ENCODE measurements around the gene RGS7. TPM values are rescaled to one million over a fixed set of nuclear protein-coding genes. Genes with fewer than 3 reads are reported as not detected.
"Not testable (repeated sequence)": the region's sequence is repeated elsewhere in the genome, so short reads cannot be mapped to it uniquely, and the experiment has no call there.

Gene RGS7
- total RNA-seq, 1 donor from 2014 or later, result 19.7 TPM

DNA sequence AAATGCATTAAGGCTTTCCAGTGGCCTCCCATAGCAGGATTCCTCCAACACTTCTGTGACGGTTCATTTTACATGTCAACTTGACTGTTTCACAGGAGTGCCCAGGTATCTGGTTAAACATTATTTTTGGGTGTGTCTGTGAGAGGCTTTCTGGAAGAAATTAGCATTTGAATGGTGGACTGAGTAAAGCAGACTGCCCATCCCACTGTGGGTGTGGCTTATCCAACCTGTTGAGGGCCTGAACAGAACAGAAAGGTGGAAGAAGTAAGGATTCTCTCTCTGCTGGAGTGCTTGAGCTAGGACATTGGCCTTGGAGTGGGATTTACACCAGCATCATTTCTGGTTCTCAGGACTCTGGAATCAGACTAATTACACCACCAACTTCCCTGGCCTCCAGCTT, 85.6 kb downstream of the RGS7 start:
- DNase-seq, result no peak

- DNase-seq, result no peak
Measured at GRCh38 chr1:241270016-241270415, 87.0 kb downstream of the RGS7 start.

DNA sequence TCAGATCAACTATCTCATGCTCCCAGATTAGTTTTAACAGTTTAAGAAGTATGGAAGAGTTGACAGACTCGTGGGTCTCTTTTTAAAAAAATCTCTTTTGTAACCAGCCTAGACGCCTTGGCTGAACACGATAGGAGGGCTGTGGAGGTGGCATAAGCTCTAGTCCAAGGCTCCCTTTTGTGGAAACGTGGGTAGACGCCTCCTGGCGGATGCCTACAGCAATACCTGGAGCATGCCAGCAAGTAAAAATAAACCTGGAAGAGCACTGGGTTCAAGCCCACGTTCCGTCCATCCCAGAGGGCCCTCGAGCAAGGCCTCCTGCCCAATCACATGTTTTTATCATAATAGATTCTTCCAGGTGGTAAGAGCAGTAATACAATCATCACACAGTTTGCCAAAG, 87.9 kb downstream of the RGS7 start:
- DNase-seq, result peak; percentile 12

DNA sequence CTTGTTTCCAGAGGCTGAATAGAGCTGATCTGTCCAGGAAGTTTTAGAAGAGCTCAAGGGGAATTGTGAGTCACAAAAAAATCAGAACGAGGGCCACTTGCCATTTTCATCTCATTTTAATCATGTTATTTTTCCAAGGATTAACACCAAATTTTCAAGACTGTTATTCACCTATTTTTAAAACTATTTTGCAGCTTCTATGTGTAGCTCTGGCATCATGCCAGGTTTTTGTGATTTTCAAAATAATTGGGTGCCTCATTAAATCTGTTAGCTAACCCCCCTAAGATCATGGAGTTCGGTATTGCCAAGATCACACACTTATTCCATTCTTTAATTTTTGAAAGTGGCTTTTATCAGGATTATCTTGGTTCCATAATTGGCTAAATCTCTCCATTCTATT, 90.9 kb downstream of the RGS7 start:
- no peak for DNase-seq

DNA sequence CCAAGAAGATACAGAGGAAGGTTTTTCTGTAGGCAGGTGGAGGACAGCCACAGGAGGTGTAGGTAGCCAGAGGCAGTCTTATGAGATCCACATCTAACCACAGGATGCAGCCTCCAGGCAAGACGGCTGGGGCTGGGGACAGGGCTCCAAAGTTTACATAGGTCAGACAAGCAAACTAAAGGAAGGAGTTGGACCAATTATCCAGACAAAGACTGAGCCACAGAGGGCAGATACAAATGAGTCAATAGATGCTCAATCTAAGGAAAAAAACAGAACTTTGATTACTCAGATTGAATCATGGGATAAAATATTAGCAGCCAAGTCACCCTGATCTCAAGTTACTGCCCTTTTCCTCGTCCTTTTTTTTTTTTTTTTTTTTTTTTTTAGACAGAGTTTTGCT, 91.6 kb downstream of the RGS7 start:
- DNase-seq, result no peak

- no peak for DNase-seq
Measured at GRCh38 chr1:241263346-241263745, 93.7 kb downstream of the RGS7 start.

- DNase-seq, result no peak
Measured at GRCh38 chr1:241253471-241253870, 103.5 kb downstream of the RGS7 start.

DNA sequence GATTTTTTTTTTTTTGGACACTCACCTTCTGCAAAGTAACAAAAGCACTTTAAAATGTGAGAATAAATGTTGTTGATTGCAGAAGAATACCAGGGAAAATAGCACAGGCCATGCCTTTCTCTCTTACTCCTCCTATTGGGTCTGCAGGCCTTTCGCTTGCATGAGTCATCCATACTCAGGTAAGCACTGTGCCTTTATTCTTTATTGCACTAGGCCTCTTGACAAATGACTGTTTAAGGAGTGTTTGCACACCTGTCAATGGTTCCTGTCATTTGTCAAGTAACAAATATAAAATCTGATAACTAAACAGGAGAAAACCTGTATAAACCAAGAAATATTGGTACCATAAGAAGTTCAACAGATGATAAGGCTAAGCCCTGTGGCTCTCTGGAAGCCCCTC, 106.5 kb downstream of the RGS7 start:
- no peak for DNase-seq

DNA sequence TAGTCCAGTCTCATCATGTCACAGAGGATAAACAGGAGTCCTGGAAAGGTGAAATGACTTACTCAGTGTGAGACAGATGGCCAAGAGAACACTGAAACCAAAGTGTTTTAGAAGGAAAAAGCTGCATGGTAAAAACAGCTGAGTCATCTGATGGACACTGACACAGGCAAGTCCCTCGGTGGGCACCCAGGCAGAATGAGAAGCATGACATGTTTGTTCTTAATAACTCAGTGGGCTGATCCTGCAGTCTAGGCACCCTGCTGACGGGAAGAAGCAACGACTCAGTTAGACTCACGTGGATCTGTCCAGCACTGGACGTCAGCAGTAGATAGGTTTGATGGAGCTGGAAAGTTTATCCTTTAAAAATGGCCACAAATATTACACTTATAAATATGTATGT, 116.9 kb downstream of the RGS7 start:
- DNase-seq, result no peak

GRCh38 chr1:241237873-241238272, 119.1 kb downstream of the RGS7 start:
- no peak for DNase-seq

GRCh38 chr1:241235256-241235897, 121.6 kb downstream of the RGS7 start:
- DNase-seq, result peak; percentile 41

DNA sequence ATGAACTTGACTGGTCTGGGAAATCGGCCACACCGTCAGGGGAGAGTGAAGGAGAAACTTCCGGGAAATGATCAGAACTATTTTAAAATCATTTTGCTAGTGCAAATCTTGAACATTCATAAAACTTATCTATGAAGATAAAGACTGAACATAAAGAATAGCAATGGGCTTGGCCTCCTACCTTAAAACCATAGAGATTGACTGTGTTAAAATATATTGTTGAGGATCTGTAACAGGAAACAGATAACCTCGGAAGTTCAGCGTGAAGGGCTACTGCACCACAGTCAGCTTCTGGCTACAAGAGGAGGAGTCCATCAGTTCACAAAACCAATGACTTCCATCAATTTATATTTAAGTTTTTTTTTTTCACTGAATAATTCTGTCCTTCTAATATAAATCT, 127.3 kb downstream of the RGS7 start:
- no peak for DNase-seq

DNA sequence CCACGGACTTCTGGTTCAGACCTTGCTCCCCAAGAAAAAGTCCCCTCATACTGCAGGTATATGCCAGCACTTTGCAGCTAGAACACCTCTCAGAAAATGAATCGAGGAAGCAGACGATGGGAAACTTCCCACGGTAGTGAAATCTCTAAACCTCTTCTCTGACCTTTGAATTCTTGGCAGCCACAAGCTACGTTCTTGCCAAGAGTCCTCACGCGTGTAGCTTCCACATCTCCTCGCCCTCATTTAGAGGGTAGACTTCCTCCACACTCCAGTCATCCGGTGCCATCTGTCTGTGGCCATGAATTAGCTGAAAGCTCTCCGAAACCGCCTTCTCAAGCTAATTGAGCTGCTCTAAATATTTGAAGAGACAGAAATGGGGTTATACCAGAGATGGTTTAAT, 127.8 kb downstream of the RGS7 start:
- DNase-seq, result peak; percentile 31

DNA sequence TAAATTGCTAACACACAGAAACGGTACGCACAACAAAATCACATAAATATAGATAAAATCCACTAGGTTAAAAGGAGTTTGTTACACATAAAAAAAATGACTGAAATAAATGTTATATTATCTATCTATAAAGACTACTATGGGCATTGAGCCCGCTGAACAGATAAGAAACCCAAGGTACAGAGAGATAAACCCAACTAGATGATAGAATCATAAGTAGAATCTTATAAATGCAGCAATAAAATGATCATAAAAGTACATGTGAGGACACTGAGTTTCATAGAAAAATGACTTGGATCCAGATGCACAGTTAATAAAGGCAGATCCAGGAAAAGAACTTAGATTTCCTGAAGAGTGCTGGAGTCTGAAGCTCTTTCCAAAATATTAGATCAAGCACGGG, 128.7 kb downstream of the RGS7 start:
- no peak for DNase-seq

GRCh38 chr1:241225741-241226140, 131.3 kb downstream of the RGS7 start:
- no peak for DNase-seq

GRCh38 chr1:241224189-241224588, 132.8 kb downstream of the RGS7 start:
- DNase-seq, result not testable (repeated sequence)

- DNase-seq, result not testable (repeated sequence)
Measured at GRCh38 chr1:241222813-241223212, 134.2 kb downstream of the RGS7 start.

GRCh38 chr1:241221319-241221718, 135.7 kb downstream of the RGS7 start:
- no peak for DNase-seq

GRCh38 chr1:241220913-241221312, 136.1 kb downstream of the RGS7 start:
- not testable (repeated sequence) for DNase-seq

DNA sequence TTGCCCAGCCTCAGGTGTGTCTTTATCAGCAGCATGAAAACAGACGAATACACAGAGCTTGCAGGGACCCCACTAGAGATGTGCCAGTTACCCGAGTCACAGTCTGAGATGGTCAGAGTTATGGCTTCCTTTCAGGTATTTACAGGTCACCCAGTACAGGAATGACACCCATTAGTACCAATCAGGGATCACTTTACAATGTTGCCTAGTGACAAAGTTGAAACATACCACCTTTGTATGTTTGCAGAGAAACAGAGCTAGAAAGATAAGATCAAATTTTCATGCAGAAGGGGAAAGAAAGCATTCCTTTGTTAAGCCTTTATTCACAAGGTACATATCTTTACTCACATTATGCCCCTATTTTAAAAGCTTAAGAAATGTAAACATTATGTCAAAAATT, 137.6 kb downstream of the RGS7 start:
- DNase-seq, result no peak

DNA sequence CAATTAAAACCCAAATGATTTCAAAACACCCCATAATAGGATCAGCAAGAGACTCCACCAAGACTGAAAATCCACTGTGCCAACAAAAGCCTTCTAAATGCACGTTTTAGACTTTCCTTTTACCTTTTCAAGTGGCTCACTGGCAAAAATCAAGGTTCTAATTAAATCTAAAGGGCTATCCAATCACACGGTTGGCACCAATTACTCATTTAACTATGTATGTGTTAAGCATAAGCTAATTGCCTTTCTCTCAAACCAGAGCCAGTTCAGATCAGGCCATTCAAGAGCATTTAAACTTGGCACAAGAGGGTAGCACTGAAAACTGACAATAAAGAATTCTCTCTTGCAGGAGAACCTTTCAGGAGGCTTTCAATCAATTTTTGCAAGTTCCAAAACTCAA, 139.5 kb downstream of the RGS7 start:
- no peak for DNase-seq

DNA sequence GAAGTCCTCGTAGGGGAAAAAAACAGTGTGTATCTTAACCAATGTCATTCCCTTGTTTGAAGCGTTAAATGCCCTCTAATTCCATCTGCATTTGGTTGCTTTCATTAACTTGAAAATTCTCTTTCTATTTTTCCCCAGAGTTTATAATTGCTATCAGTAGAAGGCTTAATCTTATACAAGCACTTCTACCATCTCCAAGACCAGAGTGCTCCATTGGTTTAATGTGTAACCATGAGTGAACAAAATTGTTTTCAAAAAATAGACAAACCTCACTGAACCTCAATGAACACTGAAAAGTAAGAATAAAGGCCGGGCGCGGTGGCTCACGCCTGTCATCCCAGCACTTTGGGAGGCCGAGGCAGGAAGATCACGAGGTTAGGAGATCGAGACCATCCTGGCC, 141.3 kb downstream of the RGS7 start:
- DNase-seq, result no peak

DNA sequence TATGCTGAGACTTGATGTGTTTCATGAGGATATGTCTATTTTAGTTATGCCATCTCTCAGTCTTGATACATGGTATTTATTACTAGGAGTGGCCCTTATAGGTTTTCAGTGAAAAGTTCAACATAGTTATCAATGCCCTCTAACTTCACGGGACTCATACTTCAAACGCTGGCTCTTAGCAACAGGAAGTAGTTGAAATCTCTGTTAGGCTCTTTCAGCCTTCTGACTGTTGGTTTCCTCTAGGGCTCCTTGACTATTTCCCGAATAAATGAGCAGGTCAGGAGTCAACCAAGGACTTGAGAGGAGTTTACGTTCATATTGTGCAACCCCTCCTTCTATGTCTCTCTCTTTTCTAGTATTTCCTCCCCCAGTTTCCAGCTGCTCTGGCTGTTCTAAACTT, 141.8 kb downstream of the RGS7 start:
- DNase-seq, result no peak

GRCh38 chr1:241213139-241213538, 143.9 kb downstream of the RGS7 start:
- no peak for DNase-seq

- DNase-seq, result no peak
Measured at GRCh38 chr1:241212628-241213027, 144.4 kb downstream of the RGS7 start.

All from occipital lobe (tissue), 2 donors.